T-helper 1 cell treated with Interleukin-12 subunit alpha and Interleukin-12 subunit beta and Interleukin-4 antibody, amounts not matched to agents 30 μg/mL and 1 μg/mL, for 36 hours (primary cell): ENCODE results near the gene TNFRSF18.

ENCODE experiments used
- H3K27ac Mint-ChIP-seq: one replicate; pipeline ENCODE4 v1.8.0; 2021; ENCODE audit warnings: mild to moderate bottlenecking, mixed read lengths
- H3K27me3 Mint-ChIP-seq: one replicate; pipeline ENCODE4 v1.8.0; 2021; ENCODE audit warnings: low read depth, mixed read lengths
- H3K36me3 Mint-ChIP-seq: one replicate; pipeline ENCODE4 v1.8.0; 2021; ENCODE audit warnings: low read depth, mixed read lengths
- H3K4me1 Mint-ChIP-seq: one replicate; pipeline ENCODE4 v1.8.0; 2021; ENCODE audit warnings: low read depth, mixed read lengths
- H3K4me3 Mint-ChIP-seq: one replicate; pipeline ENCODE4 v1.8.0; 2021; ENCODE audit warnings: mild to moderate bottlenecking, moderate library complexity, mixed read lengths
- H3K9me3 Mint-ChIP-seq: one replicate; pipeline ENCODE4 v1.8.0; 2021; ENCODE audit warnings: mixed read lengths

TNFRSF18 gene

DNA sequence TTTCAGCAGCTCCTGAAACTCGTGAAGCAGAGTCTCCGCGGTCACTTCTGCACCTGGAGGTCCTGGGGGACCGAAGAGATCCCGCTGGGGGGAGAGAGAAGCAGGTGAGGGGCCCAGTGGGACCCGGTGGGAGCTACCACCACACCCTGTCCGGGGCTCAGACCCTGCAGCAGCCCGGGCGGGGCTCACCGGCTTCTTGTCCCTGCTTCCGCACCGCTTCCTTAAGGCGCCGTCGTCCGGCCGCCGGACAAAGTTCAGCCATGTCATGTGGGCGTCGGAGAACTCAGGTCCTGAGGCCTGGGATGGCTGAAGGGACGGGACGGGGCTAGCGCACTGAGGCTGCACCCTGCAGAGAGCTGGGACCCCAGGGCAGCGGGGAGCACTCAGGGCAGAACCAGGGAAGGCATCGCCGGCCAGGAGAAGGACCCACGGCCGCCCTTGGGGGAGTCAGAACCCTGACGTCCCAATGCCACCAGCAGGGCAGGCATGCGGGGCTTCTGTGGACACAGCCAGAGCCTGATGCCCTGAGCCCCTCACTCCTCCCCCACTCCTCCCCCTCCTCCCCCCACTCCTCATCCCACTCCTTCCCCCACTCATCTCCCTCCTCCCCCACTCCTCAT, 37.9 kb upstream of the TNFRSF18 start:
- H3K27ac Mint-ChIP-seq = no peak overlapping the region
- no peaks in the 10 kb centered on the region for H3K27me3 Mint-ChIP-seq
- no peak overlapping the region for H3K4me3 Mint-ChIP-seq
- no peaks in the 10 kb centered on the region for H3K36me3 Mint-ChIP-seq
- H3K9me3 Mint-ChIP-seq = no peaks in the 10 kb centered on the region
- no peaks in the 10 kb centered on the region for H3K4me1 Mint-ChIP-seq

DNA sequence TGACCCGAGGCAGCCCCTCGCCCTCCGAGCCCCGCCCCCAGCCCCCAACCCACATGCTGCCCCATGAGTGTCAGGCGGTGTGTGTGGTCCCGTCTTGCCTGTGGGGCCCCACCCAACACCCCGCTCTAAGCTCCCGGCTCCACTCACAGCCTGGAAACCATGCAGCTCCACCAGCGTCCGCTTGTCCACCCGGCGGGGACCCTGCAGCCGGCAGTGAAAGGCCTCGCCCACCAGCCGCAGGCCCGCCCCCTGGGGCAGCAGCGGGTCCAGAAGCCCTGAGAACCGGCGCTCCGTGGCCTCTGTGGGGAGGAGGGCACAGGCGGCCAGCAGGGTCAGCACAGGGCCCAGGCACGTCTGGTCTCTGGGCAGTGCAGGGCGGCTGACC, 37.4 kb upstream of the TNFRSF18 start:
- Mint-ChIP-seq H3K9me3 (no peaks in the 10 kb centered on the region), H3K4me1 (no peaks in the 10 kb centered on the region), H3K27ac (no peak overlapping the region), H3K4me3 (no peak overlapping the region), H3K27me3 (no peaks in the 10 kb centered on the region), H3K36me3 (no peaks in the 10 kb centered on the region)

DNA sequence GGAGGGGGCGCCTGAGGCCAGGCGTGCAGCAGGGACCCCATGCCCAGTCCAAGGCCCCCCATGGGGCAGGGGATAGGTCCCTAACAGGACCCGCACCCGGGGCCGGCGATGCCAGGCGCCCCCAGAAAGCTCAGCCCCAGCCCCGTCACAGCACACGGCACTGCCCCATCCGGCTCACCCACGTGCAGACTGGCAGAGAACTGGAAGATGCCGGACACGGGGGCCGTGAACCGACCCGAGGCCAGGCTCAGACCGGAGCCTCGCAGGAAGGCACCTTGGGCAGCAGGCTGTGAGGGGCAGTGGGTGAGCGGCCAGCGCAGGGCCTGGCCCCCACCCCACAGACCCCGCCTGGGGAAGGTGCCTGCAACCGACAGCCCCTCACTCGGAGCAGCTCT, 36.9 kb upstream of the TNFRSF18 start:
- no peaks in the 10 kb centered on the region for H3K36me3 Mint-ChIP-seq
- no peaks in the 10 kb centered on the region for H3K27me3 Mint-ChIP-seq
- no peak overlapping the region for H3K27ac Mint-ChIP-seq
- H3K9me3 Mint-ChIP-seq = no peaks in the 10 kb centered on the region
- H3K4me1 Mint-ChIP-seq = no peaks in the 10 kb centered on the region
- no peak overlapping the region for H3K4me3 Mint-ChIP-seq

DNA sequence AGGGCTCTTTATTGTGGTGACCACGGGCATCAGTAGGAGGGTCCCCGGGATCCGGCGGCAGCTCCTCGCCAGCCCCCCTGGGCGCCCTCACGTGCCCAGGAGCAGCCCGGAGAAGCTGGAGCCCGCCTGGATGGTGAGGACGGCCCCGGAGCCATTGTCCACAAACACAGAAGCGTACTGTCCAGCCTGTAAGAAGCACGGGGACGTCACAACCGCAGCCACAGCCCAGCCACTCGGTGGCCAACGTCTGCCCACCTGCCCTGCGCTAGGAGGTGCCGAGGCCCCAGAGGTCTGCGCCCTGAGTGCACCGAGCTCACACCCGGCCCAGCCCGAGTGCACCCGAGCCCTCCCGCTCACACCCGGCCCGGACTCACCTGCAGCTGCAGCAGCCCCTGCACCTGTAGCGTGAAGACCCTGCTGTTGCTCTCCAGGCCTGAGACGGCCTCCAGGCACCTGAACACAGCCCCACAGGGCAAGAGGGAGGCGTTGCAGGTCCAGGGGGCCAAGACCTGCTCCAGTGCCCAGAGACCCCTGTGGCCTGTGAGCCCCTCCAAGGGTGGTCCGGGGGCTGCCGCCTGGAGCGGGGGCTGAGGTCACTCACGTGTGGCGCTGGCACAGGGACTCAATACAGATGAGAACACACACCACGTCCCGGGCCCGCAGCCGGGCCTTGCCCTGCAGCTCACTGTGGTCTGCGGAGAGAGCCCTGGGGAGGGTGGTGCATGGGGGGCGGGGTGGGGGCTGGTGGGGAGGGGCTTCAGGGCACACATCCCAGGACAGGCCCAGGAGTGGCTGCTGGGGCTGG, 36.3 kb upstream of the TNFRSF18 start:
- no peak overlapping the region for H3K4me3 Mint-ChIP-seq
- no peaks in the 10 kb centered on the region for H3K36me3 Mint-ChIP-seq
- no peaks in the 10 kb centered on the region for H3K27me3 Mint-ChIP-seq
- no peaks in the 10 kb centered on the region for H3K9me3 Mint-ChIP-seq
- no peaks in the 10 kb centered on the region for H3K4me1 Mint-ChIP-seq
- H3K27ac Mint-ChIP-seq = no peak overlapping the region

DNA sequence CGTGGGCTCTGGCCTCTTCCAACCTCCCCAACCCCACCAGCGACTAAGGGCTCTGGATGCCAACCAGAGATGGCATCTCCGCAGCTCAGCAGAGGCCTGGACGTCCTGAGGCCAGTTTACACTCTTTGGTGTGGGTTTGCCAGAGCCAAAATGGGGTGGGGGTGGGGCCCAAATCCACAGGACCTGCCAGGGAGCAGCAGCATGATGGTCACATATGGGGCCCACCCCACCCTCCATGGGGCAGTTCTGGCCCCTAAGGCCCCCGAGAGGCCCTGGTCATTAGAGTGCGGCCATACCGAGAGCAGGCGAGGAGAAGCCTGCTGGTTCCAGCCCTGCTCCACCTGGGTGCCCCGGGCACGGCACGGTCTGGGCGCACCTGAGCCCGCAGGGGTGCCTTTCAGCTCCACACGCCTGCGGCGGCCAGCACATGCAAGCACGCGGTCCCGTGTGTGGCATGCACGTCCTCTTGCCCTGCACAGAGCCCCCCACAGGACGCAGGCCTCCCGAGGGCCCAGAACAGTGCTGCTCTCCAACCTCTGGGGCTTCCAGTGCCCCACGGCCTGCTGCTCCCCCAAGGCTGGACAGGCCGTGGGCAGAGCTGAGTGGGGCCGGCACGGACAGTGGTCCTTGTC, 35.3 kb upstream of the TNFRSF18 start:
- Mint-ChIP-seq H3K36me3 (no peaks in the 10 kb centered on the region), H3K27me3 (no peaks in the 10 kb centered on the region), H3K4me3 (no peak overlapping the region), H3K9me3 (no peaks in the 10 kb centered on the region), H3K27ac (no peak overlapping the region), H3K4me1 (no peaks in the 10 kb centered on the region)

DNA sequence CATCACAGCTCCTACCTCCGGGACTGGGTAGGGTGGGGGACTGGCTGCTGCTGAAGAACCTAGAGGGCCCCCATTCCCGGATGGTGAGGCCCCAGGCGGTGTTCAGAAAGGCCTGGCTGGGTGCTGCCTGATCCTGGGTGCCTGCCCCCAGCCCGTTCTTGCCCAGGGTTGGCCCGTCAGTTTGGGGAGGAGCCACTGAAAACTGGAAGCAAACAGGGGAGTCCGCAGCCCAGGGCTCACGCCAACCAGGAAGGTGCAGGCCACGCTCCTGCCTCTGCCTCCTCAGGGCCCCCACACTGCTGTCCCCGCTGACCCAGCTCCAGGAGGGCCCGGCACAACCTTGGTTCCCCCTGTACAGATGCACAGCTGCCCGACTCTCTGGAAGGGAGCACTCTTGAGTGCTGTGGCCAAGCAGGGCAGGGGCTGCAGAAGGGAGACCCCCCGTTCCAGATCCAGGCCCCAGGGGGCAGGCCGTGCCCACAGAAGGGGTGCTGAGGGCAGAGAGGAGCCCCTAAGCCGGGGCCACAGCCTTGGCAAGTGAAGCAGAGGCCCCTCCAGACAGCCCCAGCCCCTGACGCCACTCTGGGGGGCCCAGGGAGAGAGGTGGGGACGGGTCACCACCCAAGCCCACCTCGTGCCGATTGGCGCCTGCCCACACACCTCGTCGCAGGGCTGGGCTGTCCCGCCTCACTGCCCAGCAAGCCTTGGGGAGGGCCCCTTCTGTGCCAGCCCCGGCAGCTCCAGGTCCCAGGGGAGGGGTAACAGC, 34.6 kb upstream of the TNFRSF18 start:
- no peak overlapping the region for H3K4me3 Mint-ChIP-seq
- H3K27ac Mint-ChIP-seq = no peak overlapping the region
- H3K9me3 Mint-ChIP-seq = no peaks in the 10 kb centered on the region

DNA sequence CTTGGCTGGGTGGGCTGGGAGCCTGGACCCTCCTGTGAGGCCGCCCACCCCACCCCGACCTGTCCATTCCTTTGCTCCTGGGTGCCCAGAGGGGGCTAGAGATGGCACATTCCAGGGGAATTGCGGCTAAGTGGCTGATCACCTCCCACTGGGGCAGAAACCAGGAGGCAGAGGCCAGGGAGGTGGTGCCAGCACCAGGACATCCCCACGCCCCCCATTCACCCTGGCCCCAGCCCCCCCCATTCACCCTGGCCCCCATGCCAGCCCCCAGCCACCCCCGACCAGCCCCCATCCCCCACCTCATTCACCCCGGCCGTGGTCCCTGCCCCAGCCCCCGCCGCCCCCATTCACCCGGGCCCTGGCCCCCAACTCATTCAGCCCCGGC, 33.9 kb upstream of the TNFRSF18 start:
- Mint-ChIP-seq H3K27ac (no peak overlapping the region), H3K9me3 (no peaks in the 10 kb centered on the region), H3K27me3 (no peaks in the 10 kb centered on the region), H3K4me3 (no peak overlapping the region), H3K36me3 (no peaks in the 10 kb centered on the region), H3K4me1 (no peaks in the 10 kb centered on the region)

More for the DNA sequence above, 34.6 kb upstream of the TNFRSF18 start:
- H3K36me3 Mint-ChIP-seq = no peaks in the 10 kb centered on the region
- H3K4me1 Mint-ChIP-seq = no peaks in the 10 kb centered on the region
- H3K27me3 Mint-ChIP-seq = no peaks in the 10 kb centered on the region

DNA sequence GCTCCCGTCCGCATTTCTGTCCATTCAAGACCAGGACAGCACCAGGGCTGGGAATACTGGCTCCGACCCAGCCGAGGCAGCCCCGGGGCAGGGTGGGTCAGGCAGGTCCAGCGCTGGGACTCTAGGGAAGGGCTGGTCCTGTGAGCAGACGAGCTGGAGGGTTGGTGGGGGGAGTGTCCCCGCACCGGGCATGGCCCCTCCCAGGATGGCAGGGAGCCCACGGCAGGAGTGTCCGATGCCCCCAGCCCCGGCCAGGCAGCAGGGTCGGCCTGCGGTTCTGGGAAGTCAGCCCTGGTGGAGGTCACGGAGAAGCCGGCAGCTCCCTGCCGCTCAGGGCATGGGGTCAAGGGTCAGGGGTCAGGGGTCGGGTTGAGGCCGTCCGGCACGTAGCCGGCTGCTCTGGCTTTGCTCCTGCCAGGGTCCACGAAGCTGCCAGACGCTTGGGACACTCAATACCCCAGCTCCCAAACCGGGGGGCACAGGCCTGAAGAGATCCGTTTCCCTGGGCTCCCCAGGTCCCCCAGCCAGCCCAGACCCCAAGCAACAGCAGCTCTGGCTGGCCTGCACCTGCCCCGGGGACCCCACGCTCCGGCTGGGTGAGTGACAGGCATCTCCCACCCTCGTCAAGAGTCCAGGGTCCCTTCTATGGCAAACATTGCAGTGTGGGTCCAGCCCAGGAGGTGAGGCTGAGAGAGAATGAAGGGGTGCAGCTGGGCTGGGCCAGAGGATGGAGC, 33.4 kb upstream of the TNFRSF18 start:
- Mint-ChIP-seq H3K27ac (no peak overlapping the region), H3K9me3 (no peaks in the 10 kb centered on the region), H3K27me3 (no peaks in the 10 kb centered on the region), H3K4me1 (no peaks in the 10 kb centered on the region), H3K4me3 (no peak overlapping the region), H3K36me3 (peaks cover under 1% of the 10 kb centered on the region)

DNA sequence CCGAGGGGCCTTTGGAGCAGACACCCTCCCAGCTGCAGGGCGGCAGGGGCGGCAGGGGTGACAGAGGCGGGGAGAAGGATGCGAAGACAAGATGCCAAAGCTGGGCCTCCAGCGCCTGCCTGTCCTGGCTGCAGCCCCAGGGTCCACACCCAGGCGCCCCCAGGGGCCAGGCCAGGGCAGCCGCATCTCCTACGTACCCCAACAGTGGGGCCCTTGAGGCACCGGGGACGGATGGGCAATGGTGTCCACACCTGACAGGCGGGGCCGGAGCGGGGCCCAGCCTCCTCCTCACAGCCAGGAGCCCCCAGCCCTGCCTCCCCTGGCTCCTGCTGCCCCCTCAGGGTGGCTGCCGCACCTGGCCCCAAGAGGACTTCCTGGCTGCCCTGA, 32.8 kb upstream of the TNFRSF18 start:
- H3K27me3 Mint-ChIP-seq = no peaks in the 10 kb centered on the region
- no peak overlapping the region for H3K4me3 Mint-ChIP-seq
- no peak overlapping the region for H3K27ac Mint-ChIP-seq
- H3K36me3 Mint-ChIP-seq = peaks cover 5% of the 10 kb centered on the region
- no peaks in the 10 kb centered on the region for H3K9me3 Mint-ChIP-seq
- H3K4me1 Mint-ChIP-seq = no peaks in the 10 kb centered on the region

DNA sequence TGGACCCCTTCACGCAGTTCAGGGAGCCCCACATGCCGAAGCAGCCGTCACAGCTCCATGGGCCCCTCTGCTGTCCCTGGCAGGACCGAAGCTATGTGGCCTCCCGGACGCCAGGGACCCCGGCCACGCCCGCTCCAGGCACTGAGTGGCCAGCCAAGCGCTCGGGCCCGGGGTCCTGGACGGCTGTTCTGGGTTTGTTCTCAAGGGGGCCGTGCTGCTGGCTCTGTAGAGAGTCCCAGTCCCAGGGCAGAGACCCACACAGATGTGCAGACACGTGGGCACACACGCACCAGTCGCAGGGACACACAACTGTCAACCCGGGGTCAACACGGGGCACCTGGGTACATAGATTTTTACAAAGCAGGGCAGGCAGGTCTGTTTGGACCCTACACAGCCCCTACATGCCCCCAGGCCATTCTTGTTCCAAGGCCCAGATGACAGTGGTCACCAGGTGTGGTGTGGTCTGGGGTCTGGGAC, 32.3 kb upstream of the TNFRSF18 start:
- no peaks in the 10 kb centered on the region for H3K27me3 Mint-ChIP-seq
- no peak overlapping the region for H3K27ac Mint-ChIP-seq
- H3K36me3 Mint-ChIP-seq = peaks cover 8% of the 10 kb centered on the region
- no peak overlapping the region for H3K4me3 Mint-ChIP-seq
- no peaks in the 10 kb centered on the region for H3K9me3 Mint-ChIP-seq
- H3K4me1 Mint-ChIP-seq = peaks cover 2% of the 10 kb centered on the region

DNA sequence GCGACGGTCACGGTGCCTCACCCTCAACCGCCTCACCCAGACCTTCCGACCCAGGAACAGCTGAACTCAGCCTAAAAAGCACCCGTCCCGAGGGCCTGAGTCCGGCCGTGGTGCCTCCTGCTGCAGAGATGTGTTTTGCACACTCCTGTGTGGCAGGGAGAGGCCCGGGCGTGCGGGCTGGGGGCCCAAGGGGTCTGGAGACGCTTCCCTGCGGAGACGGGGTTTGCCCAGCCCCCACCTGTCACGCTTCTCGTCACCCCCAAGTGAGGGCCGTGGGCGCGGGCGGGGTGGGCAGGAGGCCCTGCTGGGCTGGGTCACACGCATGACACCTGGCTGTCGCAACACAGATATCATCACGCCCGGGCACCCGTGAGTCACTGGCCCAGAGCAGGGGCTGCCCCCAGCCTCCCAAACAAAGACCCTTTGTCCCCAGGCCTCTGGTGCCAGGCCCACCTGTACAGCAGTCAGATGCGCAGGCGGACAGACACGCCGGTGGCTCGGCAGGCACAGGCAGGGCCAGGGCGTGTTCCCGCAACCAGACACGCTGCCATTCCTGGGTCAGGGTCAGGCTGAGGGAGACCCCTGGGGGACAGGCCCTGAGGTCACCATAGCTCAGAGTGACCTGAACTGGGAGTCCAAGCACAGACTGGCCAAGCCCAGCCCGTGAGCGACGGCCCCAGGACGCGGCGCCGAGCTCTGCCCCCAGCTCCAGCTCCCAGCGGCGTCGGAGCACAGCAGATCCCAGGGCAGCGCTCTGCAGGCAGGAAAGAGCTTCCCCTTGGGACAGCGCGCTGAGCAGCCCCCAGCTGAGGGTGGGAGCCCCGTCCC, 31.7 kb upstream of the TNFRSF18 start:
- Mint-ChIP-seq H3K4me1 (peaks cover 6% of the 10 kb centered on the region), H3K36me3 (peaks cover 12% of the 10 kb centered on the region), H3K27me3 (no peaks in the 10 kb centered on the region), H3K4me3 (no peak overlapping the region), H3K9me3 (no peaks in the 10 kb centered on the region), H3K27ac (no peak overlapping the region)

DNA sequence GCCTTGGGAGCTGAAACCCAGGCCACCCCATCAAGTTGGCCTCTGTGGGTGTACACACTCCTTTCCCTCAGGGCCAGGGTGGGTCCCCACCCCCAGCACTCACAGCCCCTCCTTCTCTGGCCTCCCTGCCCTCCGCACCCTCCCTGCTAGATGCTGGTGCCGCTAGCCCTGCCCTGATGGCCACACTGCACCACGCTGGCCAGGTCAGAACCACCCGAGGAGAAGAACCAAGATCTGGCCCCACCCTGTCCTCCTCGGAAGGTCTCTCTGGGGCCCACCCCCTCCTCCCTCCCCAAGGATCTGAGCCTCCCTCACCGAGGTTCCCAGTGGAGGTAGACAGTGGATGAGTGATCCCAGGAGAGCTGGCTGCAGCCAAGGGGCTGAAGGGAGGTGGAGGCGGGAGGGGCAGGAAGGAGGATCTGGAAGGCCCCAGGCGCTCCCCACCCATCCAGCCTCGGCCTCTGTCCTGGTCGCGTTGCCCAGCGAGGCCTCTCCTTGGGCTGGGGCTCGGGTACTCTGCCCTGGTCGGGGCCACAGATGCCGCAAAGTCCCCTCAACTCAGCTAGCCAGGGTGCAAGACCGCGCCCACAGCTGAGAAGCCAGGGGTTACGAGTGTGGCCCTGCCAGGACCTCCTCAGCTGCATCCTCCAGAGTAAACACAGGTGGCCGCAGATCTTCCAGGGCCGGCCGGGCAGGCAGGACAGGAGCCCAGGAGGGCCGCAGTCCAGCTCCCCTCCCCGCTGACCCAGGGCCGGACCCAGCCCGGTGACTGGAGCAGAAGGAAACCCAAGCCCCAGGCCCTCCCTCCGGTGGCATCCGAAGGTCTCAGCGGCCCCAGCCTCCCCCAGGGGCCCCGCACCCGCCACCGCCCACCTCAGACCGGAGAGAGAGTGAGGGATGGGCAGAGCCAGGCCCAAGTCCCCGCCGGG, 30.8 kb upstream of the TNFRSF18 start:
- Mint-ChIP-seq H3K27me3 (no peaks in the 10 kb centered on the region), H3K4me1 (peaks cover 6% of the 10 kb centered on the region), H3K36me3 (peaks cover 12% of the 10 kb centered on the region), H3K4me3 (no peak overlapping the region), H3K9me3 (no peaks in the 10 kb centered on the region), H3K27ac (no peak overlapping the region)
